GM10266 (cell line): ENCODE results near the gene EIF3L.

Experiments used
- DNase-seq: peaks from one replicate; pipeline ENCODE4 v3.0.0; 2012; ENCODE audit errors: extremely low spot score
- TF ChIP-seq, protein P1 (sequence below): IDR thresholded peaks from 2 replicates; pipeline ENCODE4 v1.5.1; 2012; ENCODE audit warnings: mild to moderate bottlenecking, low read depth; ENCODE audit not compliant: control insufficient read depth, insufficient read depth; ENCODE audit errors: missing control alignments

The EIF3L gene

DNA sequence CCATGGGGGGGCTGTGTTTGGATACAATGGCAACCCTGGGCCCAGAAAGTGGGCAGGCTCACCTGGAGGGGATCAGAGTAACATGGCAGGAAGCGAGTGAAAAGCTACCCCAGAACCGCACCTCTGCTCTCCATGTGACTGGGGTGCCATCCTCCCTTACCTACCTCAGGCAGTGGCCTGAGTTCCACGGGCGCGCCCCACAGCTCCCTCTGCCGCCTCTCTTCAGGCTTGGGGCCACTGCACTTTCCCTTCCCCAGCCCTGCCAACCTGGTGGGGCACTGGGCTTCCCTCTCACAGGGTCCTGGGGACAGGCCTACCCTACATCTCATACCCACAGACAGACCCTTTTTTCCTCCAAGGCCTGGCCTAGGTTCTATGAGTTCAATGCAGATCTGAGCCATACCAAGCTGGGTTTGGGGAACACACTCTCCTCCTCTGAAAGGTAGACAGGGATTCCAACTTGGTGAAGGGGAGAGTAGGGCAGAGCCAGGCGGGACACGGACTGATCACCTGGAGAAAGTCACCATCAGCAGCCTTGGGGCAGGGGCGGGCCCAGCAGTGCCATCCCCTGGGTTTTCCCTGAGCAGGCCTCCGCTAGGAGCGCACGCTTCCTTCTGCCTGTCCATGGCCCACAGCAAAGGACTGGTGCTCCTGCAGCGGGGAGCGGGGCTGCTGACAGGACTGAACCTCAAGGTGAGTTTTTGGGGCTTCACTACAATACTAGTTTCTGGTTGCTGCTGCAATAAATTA lies 19.0 kb upstream of the EIF3L start:
- DNase-seq, result no peak
- TF ChIP-seq, protein P1, sequence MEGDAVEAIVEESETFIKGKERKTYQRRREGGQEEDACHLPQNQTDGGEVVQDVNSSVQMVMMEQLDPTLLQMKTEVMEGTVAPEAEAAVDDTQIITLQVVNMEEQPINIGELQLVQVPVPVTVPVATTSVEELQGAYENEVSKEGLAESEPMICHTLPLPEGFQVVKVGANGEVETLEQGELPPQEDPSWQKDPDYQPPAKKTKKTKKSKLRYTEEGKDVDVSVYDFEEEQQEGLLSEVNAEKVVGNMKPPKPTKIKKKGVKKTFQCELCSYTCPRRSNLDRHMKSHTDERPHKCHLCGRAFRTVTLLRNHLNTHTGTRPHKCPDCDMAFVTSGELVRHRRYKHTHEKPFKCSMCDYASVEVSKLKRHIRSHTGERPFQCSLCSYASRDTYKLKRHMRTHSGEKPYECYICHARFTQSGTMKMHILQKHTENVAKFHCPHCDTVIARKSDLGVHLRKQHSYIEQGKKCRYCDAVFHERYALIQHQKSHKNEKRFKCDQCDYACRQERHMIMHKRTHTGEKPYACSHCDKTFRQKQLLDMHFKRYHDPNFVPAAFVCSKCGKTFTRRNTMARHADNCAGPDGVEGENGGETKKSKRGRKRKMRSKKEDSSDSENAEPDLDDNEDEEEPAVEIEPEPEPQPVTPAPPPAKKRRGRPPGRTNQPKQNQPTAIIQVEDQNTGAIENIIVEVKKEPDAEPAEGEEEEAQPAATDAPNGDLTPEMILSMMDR, result no peak

DNA sequence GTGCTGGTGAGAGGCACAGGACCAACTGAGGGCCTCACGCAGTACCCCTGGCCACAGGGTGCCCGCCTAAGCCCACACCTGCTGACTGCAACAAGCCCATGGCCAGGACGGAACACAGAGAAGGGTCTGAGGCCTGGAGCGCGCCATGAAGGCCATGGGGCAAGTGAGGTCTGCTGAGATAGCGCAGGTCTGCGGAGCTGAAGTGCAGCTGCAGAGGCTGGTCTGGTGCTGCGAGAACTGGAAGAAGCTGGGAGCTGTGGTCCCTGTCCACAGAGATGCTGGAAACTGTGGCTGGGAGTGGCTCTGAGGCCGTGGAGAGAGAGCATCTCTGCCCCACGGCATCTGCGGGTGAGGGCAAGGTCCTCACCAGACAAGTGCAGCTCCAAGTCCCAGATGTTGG lies 17.7 kb upstream of the EIF3L start:
- DNase-seq, result no peak
- TF ChIP-seq, protein P1, result no peak

GRCh38 chr22:37832022-37832857 lies 17.0 kb upstream of the EIF3L start:
- DNase-seq, result no peak
- TF ChIP-seq, protein P1, result no peak

DNA sequence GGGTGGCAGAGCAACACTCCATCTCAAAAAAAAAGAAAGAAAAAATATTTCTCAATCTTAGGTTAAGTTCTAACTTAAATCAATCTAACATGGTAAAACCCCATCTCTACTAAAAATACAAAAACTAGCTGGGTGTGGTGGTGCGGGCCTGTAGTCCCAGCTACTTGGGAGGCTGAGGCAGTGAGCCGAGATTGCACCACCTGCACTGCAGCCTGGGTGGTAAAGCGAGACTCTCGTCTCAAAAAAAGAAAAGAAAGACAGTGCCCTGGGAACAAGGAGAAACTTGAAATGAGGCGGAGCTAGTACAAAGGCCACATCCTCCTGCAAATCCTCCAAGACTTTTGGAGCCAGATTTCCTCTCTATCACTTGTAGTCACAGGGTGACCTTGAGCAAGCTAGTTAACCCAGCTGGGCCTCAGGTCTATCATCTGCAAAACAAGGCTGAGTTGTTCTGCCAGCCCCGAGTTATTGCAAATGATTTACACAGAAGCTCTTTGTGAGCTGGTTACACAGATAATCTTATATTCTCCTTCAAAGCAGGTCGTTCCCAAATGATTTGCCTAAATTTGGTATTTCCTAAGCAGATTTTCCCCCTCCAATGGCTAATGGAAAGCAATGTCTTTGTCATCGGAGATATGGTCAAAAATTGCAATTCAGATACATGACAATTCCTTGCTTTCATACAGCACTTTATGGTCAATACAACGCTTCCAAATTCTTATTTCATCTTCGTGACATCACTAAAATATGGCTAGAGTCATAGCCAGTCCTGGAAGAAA lies 7.0 kb upstream of the EIF3L start:
- TF ChIP-seq, protein P1, result no peak

GRCh38 chr22:37843741-37844089 lies 5.5 kb upstream of the EIF3L start:
- TF ChIP-seq, protein P1, result no peak
- DNase-seq, result peak; percentile 65

More for the DNA sequence above, 7.0 kb upstream of the EIF3L start:
- DNase-seq, result no peak

DNA sequence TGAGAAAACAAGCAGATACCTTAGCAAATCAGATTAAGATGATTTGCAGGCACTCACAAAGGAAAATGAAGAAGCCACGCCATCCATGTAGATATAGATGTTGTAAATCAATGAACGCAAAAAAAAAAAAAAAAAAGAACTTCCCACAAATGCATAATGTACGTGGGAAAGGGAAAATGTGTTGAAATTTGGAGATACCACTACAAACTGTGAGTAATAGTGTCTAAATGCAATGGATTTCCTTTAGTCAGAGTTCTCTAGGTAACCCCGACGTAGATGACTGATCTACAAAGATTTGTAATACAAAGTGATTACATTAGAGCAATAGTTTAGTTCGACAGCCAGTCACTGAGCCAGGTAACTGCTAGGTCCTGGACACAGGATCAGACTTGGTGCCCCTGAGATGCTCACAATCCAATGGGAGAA lies 4.3 kb upstream of the EIF3L start:
- TF ChIP-seq, protein P1, result no peak
- no peak for DNase-seq

- DNase-seq, result no peak
- TF ChIP-seq, protein P1, result no peak
These were observed 2.8 kb upstream of the EIF3L start for GRCh38 chr22:37846433-37846832.
